ENCODE results near the gene SULT4A1.
"Not testable (repeated sequence)": the region's sequence is repeated elsewhere in the genome, so short reads cannot be mapped to it uniquely, and the experiment has no call there.

The SULT4A1 gene, protein sequence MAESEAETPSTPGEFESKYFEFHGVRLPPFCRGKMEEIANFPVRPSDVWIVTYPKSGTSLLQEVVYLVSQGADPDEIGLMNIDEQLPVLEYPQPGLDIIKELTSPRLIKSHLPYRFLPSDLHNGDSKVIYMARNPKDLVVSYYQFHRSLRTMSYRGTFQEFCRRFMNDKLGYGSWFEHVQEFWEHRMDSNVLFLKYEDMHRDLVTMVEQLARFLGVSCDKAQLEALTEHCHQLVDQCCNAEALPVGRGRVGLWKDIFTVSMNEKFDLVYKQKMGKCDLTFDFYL

DNA sequence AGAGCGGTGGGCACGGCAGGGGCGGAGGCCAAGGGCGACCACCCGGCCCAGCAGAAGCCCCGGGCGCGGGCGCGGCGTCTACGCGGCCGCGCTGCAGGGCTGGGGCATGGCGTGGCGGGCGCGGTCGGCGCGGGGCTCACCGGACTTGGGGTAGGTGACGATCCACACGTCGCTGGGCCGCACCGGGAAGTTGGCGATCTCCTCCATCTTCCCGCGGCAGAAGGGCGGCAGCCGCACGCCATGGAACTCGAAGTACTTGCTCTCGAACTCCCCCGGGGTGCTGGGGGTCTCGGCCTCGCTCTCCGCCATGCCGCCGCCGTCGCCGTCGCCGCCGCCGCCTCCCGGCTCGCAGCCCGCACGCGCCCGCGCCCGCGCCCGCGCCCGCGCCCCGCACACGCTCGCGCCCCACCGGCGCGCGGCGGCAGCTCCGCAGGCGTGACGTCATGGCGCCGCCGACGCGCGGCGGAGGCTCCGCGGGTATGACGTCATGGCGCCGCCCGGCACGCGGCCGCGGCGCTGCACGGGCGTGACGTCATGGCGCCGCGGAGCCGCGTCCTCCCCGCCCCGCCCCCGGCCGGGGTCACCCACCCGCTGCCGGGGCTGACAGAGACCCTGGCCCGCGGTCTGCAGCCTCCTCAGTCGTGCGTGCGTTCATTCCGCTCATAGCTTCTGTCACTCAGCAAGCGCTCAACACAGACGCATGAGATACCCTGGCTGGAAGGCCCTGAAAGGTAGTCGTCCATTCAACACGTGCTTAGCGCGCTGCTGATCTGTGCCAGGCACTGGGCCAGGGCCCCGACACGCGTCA, at the start of gene SULT4A1:
Gene SULT4A1 (minus strand): TSS at position 440 of the 808 bp plus-strand sequence. CDS start 131 bp downstream, at position 309.
- DNase-seq: peak in 1 of 2 experiments; percentile 75

DNA sequence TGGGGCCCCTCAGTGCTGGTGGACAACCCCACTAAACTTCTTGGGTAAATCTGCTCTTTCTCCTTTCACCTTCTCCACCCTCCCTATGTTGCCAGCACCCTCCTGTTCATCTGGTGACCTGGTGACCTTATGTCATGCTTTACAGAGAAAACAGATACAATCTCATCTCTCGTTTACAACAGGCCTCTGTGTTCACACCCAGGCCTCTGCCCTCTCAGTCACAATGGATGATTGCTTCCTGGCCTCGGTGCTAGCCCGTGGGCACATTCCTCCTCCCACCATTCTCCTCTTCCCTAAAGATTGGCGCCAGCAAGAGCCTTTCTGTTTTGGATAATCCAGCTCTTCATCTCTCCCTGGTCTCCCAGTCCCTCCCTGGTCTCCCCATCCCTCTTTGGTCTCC, 49.0 kb upstream of the SULT4A1 start:
- DNase-seq: no peak

DNA sequence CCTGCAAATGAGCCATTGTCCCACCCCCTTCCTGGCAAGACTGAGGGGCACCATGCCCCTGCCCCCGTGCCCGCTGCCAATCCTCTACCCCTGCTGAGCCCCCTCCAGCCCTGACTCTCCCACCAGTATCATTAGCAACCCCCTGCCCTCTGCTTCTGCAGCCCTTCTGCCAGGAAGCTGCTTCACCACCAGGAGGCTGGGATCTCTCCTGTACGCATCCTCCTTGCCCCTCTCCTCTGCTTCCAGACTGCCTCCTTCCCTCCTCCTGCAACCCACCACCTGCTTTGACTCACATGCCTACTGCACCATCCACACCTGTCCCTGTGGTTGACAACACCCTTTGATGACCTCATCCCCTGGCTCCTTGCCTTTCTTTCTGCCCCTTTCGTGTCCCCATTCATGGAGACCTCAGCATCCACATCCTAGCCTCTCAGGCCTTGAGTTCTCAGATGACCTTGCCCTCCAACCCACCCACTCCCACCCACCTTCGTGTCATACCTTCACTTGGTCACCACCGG, 47.9 kb upstream of the SULT4A1 start:
- DNase-seq: no peak

DNA sequence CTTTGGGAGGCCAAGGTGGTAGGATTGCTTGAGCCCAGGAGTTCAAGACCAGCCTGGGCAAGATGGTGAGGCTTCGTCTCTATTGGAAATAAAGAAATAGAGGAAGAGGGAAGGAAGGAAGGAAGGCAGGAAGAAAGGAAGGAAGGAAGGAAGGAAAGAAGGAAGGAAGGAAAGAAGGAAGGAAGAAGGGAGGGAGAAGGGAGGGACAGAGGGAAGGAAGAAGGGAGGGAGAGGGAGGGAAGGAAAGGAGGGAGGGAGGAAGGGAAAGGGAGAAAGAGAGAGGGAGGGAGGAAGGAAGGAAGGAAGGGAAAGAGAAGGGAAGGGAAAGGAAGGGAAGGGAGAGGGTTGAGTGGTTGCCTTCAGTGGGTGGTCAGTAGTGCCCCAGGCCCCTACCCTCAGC, 47.4 kb upstream of the SULT4A1 start:
- DNase-seq: no peak

DNA sequence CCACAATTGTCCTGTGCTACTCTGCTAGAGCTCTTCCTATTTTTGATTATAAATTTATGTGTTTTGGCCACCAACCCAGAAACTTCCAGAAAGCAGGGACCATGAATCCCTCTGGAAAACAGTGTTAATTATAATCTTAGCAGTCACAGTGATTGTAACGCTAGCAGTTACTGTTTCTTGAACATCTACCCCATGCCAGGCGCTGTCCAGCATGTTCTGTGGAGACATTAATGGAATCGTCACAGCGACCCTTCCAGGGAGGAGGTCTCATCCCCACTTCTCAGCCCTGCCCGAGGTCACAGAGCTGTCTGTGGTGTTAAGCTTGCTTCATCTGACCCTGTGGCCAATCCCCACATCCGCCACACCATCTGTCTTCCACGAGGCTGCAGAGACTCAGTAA, 43.4 kb upstream of the SULT4A1 start:
- no peak for DNase-seq

DNA sequence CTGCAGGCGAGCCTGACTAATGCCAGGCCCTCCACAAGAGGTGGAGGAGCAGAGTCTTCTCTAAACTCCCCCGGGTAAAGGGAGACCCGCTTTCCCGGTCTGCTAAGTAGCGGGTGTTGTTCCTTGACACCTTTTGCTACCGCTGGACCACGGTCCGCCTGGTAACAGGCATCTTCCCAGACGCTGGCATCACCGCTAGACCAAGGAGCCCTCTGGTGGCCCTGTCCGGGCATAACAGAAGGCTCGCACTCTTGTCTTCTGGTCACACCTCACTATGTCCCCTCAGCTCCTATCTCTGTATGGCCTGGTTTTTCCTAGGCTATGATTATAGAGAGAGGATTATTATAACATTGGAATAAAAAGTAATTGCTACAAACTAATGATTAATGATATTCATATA, 42.1 kb upstream of the SULT4A1 start:
- DNase-seq: not testable (repeated sequence)

DNA sequence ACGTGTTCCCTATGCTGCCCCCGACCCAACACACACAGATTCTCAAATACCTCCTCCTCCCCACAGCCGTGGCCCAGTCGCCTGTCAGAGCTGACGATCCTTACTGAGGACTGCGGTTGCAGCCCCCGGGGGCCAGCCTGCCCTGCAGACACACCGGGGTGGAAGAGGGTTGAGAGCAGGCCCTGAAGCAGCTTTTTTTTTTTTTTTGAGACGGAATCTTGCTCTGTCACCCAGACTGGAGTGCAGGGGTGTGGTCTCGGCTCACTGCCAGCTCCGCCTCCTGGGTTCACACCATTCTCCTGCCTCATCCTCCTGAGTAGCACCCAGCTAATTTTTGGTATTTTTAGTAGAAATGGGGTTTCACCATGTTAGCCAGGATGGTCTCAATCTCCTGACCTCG, 40.7 kb upstream of the SULT4A1 start:
- not testable (repeated sequence) for DNase-seq

DNA sequence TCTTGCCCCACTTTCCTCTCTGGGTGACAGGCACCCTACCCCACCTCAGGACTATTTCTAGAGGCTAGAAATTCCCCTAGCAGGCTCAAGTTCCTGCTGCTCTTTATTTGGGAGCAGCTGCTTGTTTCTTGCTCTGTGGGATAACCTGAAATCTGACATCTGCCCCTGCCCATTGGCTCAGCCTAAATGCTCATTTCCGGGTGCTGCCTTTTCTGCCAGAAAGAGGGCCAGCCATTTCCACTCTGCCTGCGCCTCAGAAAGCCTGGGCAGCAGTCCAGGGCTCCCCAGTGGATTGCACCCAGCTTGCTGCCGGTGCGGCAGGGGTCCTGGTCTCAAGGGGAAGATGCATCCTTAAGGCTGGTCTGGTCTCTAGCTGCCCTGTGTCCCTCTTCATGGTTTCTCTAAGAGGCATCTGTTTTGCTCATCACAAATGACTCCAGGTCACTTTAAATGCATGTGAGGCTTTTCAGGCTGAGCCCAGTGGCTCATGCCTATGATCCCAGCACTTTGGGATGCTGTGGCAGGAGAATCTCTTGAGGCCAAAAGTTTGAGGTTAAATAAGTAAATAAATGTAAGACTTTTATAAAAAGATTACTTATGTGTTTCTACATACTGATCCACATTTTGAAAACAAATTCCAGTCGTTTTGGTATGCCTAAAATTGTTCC, 39.8 kb upstream of the SULT4A1 start:
- no peak for DNase-seq

DNA sequence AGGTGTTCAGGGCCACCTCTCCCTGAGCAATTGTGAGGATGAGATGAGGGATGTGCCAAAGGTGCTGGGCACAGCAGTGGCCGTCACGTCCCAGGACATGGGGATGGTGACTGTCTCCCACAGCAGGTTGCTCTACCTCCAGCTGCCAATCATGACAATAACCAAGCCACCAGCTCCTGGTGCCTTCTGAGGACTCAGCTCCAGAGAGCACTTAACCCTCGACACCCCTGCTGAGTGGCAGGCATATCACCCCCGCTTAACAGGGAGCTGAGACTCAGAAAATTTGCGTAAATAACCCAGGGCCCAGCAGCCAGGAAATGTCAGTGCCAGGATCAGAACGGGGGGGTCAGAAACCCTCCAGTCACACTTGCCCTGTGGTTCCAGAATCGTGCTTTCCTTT, 37.9 kb upstream of the SULT4A1 start:
- DNase-seq: no peak

DNA sequence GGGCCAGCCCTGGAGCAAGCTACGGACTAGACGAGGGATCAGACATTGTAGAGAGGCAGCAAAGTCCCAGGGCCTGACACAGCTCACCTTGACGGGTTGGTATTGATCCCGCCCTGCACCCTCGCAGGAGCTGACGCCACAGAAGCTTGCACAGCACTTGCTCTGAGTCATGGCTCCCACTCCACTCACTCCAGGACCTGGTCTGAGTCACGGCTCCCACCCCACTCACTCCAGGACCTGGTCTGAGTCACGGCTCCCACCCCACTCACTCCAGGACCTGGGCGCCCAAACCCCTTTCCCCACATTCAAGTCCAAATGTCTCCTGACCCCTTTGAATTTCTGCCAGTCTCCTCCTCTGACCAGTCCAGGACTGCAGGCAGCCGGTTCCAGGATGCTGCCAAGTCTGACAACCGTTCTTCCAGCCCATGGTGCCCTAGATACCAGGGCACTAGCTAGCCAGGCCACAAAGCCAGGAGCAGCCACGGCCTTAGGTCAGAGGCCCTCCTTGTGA, 35.5 kb upstream of the SULT4A1 start:
- no peak for DNase-seq

DNA sequence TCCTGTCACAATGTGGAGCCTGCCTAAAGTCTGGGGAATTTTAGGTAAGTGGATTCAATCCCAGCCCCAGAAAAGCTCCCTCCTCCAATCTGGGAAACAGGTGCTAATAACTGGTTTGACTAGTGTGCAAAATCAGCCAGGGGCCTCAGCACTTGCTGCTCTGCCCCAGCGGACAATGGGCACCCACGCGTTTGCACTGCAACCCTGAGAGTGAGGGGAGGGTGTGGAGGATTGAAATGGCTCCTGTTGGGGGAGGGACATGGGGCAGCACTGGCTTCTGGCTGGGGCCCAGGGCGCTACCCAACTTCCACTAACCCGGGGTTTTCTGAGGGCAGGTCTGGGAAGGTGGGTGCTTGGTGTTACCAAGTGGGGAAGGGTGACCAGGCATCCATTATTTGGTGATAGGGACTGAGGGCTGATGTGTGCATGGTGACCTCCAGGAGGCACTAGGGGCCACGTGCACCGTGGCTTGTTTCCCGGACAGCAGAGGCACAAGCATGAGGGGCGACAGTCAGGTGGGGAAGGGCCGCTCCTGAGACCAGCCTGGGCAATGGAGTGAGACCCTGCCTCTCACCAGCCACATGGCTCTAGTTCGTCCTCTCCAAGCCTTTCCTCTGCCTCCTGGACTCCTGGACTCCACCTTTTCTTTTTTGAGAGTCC, 33.8 kb upstream of the SULT4A1 start:
- DNase-seq: no peak

DNA sequence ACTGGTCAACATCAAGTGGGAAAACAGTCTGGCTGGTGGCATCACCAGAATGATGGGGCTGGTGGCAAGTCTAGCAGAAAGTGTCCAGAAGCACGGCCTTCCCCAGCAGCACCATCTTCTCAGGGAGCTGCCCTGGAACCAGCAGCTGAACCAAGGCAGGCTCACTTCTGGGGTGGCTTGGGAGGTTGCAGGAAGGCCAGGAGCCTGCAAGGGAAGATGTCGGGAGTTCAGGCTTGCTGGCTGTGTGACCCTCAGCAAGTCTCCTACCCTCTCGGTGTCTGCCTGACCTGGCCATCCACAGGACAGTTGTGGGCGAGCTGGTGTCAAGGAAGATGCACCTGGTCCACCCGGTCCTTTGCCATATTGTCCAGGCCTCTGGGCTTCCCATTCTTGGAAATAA, 31.8 kb upstream of the SULT4A1 start:
- no peak for DNase-seq

DNA sequence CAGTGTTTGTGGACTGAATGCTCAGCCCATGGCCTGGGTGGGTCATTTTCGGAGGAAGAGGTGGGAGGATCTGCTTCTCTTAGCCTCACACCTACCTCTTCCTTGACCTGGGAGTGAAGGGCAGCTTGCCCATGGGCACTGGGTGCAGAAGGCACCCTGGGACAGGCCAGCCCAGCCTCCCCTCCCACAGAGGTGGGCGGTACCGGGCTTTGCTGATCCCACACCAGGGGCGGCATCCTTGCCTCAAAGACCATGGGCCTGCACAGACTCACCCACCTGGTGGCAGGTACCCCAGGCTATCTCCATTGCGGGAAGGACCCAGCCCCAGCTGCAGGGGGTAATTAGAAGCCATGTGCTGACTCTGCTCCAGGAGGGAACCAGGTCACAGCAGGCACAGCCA, 31.0 kb upstream of the SULT4A1 start:
- DNase-seq: no peak

DNA sequence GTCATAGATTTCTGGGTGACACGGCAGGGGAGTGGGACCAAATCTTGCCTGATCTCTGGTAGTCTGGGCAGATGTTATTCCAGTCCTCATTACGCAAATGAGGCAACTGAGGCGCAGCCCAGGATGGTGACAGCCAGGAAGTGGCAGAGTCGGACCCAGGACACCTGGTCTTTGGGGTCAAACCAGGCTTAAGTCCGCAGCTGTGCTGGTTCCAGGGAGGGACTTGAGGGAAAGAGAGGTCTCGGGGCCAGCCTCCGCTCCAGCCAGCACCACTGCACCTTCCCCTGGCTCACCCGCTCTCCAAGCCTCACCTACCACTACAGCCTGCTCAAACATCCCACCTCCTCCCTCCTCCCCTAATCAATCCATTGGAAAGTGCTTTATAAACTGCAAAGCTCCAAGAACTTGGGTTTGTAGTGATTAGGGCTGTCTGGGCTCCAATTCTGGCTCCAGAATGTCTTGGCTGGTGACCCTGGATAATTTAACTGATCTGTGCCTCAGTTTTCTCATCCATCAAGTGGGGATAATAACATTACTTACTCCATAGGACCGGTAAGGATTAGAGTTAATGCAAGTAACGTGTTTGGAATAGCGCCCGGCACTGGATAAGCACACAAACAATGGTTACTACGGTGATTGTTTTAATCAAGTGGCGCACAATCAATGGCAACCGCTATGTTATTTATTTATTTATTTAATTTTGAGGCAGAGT, 30.0 kb upstream of the SULT4A1 start:
- no peak for DNase-seq

DNA sequence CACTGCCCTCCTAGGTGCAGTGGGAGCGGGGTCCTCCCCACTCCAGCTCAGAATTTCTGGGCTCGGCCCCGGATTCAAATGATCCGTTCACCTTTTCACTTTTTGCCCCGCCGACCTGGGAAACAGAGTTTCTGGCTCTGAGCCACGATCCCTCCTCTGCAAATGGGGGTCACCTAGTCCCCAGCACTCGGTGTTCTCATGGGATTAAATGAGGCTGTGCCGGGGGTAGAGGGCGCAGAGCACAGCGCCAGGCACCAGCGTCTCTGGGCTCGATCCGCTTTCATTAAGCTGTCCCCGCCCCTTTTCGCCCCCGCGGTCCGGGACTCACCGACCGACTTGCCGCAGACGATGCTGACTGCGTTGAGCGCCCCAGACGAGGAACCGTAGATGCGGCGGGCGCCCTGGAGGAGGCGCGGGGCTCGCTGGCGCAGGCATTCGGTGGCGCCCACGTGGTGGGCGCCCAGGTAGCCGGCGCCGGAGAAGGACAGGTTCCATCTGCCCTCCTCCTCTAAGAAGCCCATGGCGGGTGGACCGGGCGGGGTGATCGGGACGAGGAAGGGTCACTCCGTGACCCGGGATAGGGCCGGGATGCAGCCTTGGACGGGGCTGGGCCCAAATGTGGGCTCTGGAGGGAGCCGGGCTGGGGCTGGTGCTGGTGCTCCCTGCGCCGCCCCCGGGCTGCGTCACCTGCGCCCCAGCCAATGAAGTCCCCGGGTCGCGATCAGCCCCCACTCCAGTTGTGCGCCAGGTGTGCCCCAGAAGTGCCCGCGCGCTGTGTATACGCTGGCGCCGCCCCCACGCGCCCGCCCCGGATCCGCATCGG, 29.3 kb upstream of the SULT4A1 start, which contains the start of gene PNPLA5:
Gene PNPLA5 (minus strand): TSS at position 654 of the 823 bp plus-strand sequence. CDS start 133 bp downstream, at position 521.
- DNase-seq: peak in 1 of 2 experiments; percentile 27

DNA sequence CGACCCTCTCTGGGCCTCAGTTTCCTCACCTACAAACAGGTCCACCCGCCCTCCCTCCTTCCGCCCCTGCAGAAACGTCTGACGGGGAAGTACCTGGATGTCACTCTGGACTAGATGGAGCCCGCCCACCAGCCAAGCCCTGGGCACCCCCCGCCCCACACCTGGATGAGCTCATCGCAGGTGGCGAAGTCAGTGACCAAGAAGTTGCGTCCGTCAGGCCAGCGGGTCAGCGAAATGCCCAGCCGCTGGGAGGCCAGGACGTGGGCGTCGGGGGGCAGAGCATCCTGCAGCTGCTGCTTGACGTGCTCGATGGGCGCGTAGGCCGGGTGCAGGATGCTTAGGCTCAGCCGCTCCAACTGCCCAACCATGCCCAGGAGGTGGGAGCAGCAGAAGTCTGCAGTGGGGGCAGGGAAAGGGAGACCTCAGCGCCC, 28.6 kb upstream of the SULT4A1 start:
- no peak for DNase-seq

DNA sequence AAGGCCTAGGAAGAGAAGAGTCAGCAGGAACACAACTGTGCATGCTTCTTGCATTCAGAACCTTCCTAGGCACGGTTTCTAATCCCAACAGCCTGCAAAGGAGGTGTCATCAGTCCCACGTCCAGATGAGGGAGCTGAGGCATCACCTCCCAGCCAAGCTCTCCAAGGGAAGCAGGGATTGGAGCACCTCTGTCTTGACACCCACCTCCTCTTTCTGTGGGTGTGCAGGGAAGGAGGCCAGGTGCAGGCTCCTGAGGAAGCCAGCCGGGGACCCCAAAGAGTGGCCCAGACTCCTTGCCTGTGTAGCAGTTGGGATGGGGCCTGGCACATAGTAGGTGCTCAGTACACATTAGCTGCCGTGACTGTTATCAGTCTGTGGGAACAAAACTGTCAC, 27.5 kb upstream of the SULT4A1 start:
- DNase-seq: no peak

DNA sequence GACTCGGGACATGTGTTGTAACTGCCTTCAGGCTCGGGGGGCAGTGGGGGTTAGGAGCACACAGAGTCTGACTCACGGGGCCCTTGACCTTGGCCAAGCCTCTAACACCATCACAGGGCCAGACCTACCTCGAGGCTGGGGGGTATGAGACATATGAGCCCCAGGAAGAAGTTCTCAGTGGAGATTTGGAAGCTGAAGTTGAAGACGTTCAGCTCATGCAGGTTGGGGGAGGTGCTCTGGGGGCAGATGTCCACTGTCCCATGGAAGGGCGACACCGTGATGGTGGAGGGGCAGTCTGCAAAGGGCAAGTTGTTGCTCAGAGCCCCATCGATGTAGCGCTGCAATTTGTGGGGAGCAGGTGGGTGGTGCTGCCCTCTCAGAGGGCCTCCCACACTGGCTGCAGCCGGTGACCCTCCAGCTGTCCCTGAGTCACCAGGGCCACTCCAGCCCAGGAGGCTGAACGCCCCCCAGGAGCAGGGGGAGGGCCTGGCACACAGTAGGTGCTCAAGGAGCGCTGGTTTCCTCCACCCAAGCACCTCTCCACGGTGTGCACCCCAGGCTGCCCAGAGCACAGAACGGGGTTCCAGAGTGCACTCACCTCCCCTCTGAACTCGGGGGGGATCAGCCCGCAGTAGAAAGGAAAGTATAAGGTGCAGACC, 27.0 kb upstream of the SULT4A1 start:
- no peak for DNase-seq

DNA sequence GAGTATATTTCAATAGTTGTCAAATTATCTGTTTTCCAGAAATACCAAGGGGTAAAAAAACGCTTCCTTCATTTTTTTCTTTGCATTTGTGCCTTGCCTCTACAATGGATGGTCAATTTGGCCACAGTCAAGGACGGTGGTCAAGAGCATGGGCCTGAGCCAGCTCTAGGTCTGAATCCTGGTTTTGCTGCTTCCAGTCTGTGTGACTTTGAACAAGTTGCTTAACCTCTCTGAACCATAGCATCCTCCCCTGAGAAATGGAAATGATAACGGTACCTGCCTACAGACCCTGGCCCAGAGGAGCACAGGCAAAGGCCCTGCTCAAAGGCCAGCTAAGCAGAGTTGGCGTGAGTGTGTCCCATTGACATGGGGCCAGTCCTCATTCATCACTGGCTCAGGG, 26.4 kb upstream of the SULT4A1 start:
- no peak for DNase-seq

DNA sequence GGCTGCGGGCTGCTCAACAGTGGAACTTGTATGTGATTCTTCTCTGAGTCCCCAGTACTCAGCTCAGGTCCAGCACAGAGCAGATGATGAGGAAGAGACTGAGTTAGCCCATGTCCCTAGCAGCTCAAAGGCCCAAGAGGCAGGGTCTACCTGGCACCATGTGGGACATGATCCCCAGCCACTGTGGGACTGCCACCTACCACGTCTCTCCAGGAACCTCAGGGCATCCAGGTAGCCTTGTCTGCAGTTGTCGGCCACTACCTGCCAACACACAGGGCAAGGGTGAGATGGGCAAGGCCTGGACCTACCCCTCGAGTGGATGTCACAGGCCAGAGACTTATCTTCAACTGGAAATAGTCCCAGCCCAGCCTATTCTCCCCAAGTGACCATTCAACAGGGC, 25.1 kb upstream of the SULT4A1 start:
- no peak for DNase-seq

Measured in NCI-H526 (cell line).